HepG2 (cell line): Measurements from ENCODE around the gene CAMK2N2. TPM values are rescaled to one million over a fixed set of nuclear protein-coding genes. Genes with fewer than 3 reads are reported as not detected.
A peak's percentile ranks its signal among the peaks of the same experiment; 100 is the strongest.

Experiments
- ATF6 ChIP-seq: sonication (generic); formaldehyde crosslinking; conservative IDR thresholded peaks from 2 replicates; pipeline ENCODE4 v1.4.0; 2020; ENCODE audit warnings: missing genetic modification reagents
- CREBL2 ChIP-seq: sonication (generic); formaldehyde crosslinking; IDR thresholded peaks from 2 replicates; pipeline ENCODE4 v1.8.1; 2023; ENCODE audit warnings: missing genetic modification reagents, mild to moderate bottlenecking, borderline replicate concordance
- CTCF ChIP-seq: sonication (generic); formaldehyde crosslinking; IDR thresholded peaks from 2 replicates; pipeline ENCODE4 v1.5.0; 2020; ENCODE audit warnings: mild to moderate bottlenecking, missing genetic modification reagents, moderate library complexity
- EP300 ChIP-seq, 3 experiments: sonication (generic) in 1 of 3; formaldehyde crosslinking in 1 of 3; IDR thresholded peaks; 2 replicates each; pipeline versions ENCODE4 v1.5.1 to v1.6.1; 2011 to 2020; ENCODE audit warnings: low read depth in 2 of 3, low read length in 2 of 3, borderline replicate concordance in 1 of 3, improper control_type of control experiment in 1 of 3, mild to moderate bottlenecking in 1 of 3, missing genetic modification reagents in 1 of 3, moderate library complexity in 1 of 3
- MIER2 ChIP-seq: IDR thresholded peaks from 2 replicates; pipeline ENCODE4 v1.6.1; 2016; ENCODE audit warnings: missing biosample characterization, missing genetic modification reagents
- MLLT10 ChIP-seq: sonication (generic); formaldehyde crosslinking; IDR thresholded peaks from 2 replicates; pipeline ENCODE4 v1.4.0; 2020; ENCODE audit warnings: missing genetic modification reagents
- SMARCE1 ChIP-seq: fragments of 450-650 bp; IDR thresholded peaks from 2 replicates; pipeline ENCODE4 v1.6.1; 2017; ENCODE audit warnings: borderline replicate concordance
- SMC3 ChIP-seq: IDR thresholded peaks from 2 replicates; pipeline ENCODE4 v1.6.1; 2011; ENCODE audit warnings: low read length, improper control_type of control experiment
- STAG1 ChIP-seq: sonication (generic); formaldehyde crosslinking; IDR thresholded peaks from 2 replicates; pipeline ENCODE4 v1.4.0; 2020; ENCODE audit warnings: missing genetic modification reagents
- STAT5B ChIP-seq: sonication (generic); formaldehyde crosslinking; IDR thresholded peaks from 2 replicates; pipeline ENCODE4 v1.4.0; 2020; ENCODE audit warnings: missing genetic modification reagents
- TRIM24 ChIP-seq: sonication (generic); formaldehyde crosslinking; IDR thresholded peaks from 2 replicates; pipeline ENCODE4 v1.8.0; 2022; ENCODE audit warnings: mild to moderate bottlenecking, missing genetic modification reagents
- ZFP41 ChIP-seq: sonication (generic); formaldehyde crosslinking; IDR thresholded peaks from 2 replicates; pipeline ENCODE4 v1.4.0; 2020; ENCODE audit warnings: mild to moderate bottlenecking, missing genetic modification reagents, borderline replicate concordance
- ZKSCAN5 ChIP-seq: sonication (generic); formaldehyde crosslinking; IDR thresholded peaks from 2 replicates; pipeline ENCODE4 v1.5.1; 2020; ENCODE audit warnings: mild to moderate bottlenecking, missing genetic modification reagents
- ZNF33A ChIP-seq: sonication (generic); formaldehyde crosslinking; IDR thresholded peaks from 2 replicates; pipeline ENCODE4 v1.5.1; 2020; ENCODE audit warnings: missing genetic modification reagents, mild to moderate bottlenecking, moderate library complexity, borderline replicate concordance
- ZNF382 ChIP-seq: sonication (generic); formaldehyde crosslinking; IDR thresholded peaks from 2 replicates; pipeline ENCODE4 v1.5.0; 2020; ENCODE audit warnings: missing genetic modification reagents, mild to moderate bottlenecking, borderline replicate concordance
- ZNF414 ChIP-seq: sonication (generic); formaldehyde crosslinking; IDR thresholded peaks from 2 replicates; pipeline ENCODE4 v1.5.0; 2020; ENCODE audit warnings: missing genetic modification reagents
- ZUFSP ChIP-seq: sonication (generic); formaldehyde crosslinking; IDR thresholded peaks from 2 replicates; pipeline ENCODE4 v1.9.0; 2021; ENCODE audit warnings: missing genetic modification reagents, mild to moderate bottlenecking, borderline replicate concordance
- polyA plus RNA-seq, 8 experiments: library from polyadenylated mRNA; depleted of rRNA in 3 of 8; stranded (reverse) in 7 of 8; unstranded in 1 of 8; fragments of >200 nt; fragmentation: Illumina TruSeq in 4 of 8; extraction: Trizol in 4 of 8; gene quantifications; 2 replicates each; pipeline versions ENCODE4 v1.2.1 to v1.2.3, GENCODE V29; 2011 to 2016; ENCODE audit warnings: low read depth in 4 of 8, missing spikeins in 1 of 8, mixed read lengths in 1 of 8; ENCODE audit not compliant: insufficient read depth in 1 of 8
- total RNA-seq, 5 experiments: library from RNA; depleted of rRNA; stranded (reverse); fragments of >200 nt; fragmentation: Illumina TruSeq; extraction: Trizol; gene quantifications; 2 replicates each; pipeline ENCODE4 v1.2.3, GENCODE V29; 2016; ENCODE audit warnings: low read depth in 1 of 5

CAMK2N2 gene
- total and polyA plus RNA-seq, 2 of the 13 experiments (the other 11 are each of a cell fraction or from before 2014, with no cell fraction given): 0.12 to 0.27 TPM

- TF ChIP-seq SMC3 (0 out of 2 replicates have a peak, but pooled peaks have one; percentile 3), ZUFSP (no peak), ZNF382 (CRISPR knock-in tag) (no peak), MLLT10 (CRISPR knock-in tag) (no peak), ZFP41 (CRISPR knock-in tag) (no peak), ATF6 (CRISPR knock-in tag) (no peak), TRIM24 (no peak), SMARCE1 (no peak), EP300 (IDR thresholded peaks at IDR 0.05; ENCODE audit: low read depth in 2 of 2, low read length in 2 of 2) (no peak), EP300 (CRISPR knock-in tag; IDR thresholded peaks at IDR 0.05; ENCODE audit: borderline replicate concordance) (no peak), ZKSCAN5 (no peak), STAG1 (CRISPR knock-in tag) (peak; percentile 70), STAT5B (CRISPR knock-in tag) (no peak), CREBL2 (CRISPR knock-in tag) (no peak), MIER2 (CRISPR knock-in tag) (0 out of 2 replicates have a peak, but pooled peaks have one; percentile 20), ZNF414 (no peak), ZNF33A (no peak), CTCF (CRISPR knock-in tag) (peak; percentile 89)
- TF ChIP-seq, all 625 proteins: peak for 6
These were observed 28.1 kb upstream of the CAMK2N2 start (continued) for GRCh38 chr3:184289426-184289938.
